Lung (tissue), 12 donors: ENCODE results near the gene BMP2. TPM values are rescaled to one million over a fixed set of nuclear protein-coding genes. Genes with fewer than 3 reads are reported as not detected.

Experiments
- ATAC-seq: fragments of 200-7000 bp; cut with Tn5 transposase; one replicate; pipeline ENCODE4 v1.9.1; 2020; ENCODE audit warnings: moderate number of reproducible peaks; ENCODE audit not compliant: insufficient read depth, low FRiP score
- DNase-seq, 3 donors: peaks; one replicate each; pipeline ENCODE4 v3.0.0-alpha.2; 2013 to 2017
- H3K27ac ChIP-seq, 2 donors: one replicate each; pipeline ENCODE4 v1.5.1; 2013; ENCODE audit warnings: mild to moderate bottlenecking in 2 of 2, moderate library complexity in 2 of 2, control low read depth in 1 of 2, inconsistent platforms in 1 of 2, low read depth in 1 of 2, low read length in 1 of 2
- H3K27me3 ChIP-seq, 3 donors: one replicate each; pipeline ENCODE4 v1.5.1; 2013; ENCODE audit warnings: low read length in 2 of 3; ENCODE audit not compliant: control insufficient read depth in 3 of 3, insufficient read depth in 3 of 3
- H3K36me3 ChIP-seq, 4 donors: one replicate each; pipeline ENCODE4 v1.5.1; 2013; ENCODE audit warnings: low read length in 4 of 4, mild to moderate bottlenecking in 1 of 4, moderate library complexity in 1 of 4; ENCODE audit not compliant: control insufficient read depth in 4 of 4, insufficient read depth in 4 of 4
- H3K4me1 ChIP-seq, 5 donors: one replicate each; pipeline ENCODE4 v1.5.1; 2013; ENCODE audit warnings: low read length in 5 of 5, mild to moderate bottlenecking in 2 of 5, moderate library complexity in 1 of 5; ENCODE audit not compliant: control insufficient read depth in 5 of 5, insufficient read depth in 5 of 5
- H3K4me3 ChIP-seq: one replicate; pipeline ENCODE4 v1.5.1; 2013; ENCODE audit warnings: mild to moderate bottlenecking, control low read depth, moderate library complexity
- H3K9ac ChIP-seq, 2 donors: one replicate each; pipeline ENCODE4 v1.5.1; 2013; ENCODE audit warnings: low read length in 2 of 2, control low read depth in 1 of 2; ENCODE audit not compliant: insufficient read depth in 1 of 2
- H3K9me3 ChIP-seq, 4 donors: one replicate each; pipeline ENCODE4 v1.5.1; 2013; ENCODE audit warnings: low read length in 3 of 4, mild to moderate bottlenecking in 1 of 4, moderate library complexity in 1 of 4; ENCODE audit not compliant: control insufficient read depth in 4 of 4, insufficient read depth in 3 of 4
- WGBS, 2 donors: extraction: QIAGEN DNeasy Blood & Tissue Kit; methylation state at CpG; one replicate each; pipeline ENCODE4 v1.1.7; 2013; 5-methylcytosine and 5-hydroxymethylcytosine counted together
- polyA plus RNA-seq, 2 donors: library from polyadenylated mRNA; stranded (reverse); fragments of 200-250 nt; gene quantifications; one replicate each; pipeline ENCODE4 v1.2.1, GENCODE V29; 2013
- total RNA-seq, 2 donors: library from RNA; depleted of rRNA in 1 of 2; stranded (reverse); fragments of >200 nt in 1 of 2; gene quantifications; one replicate each; pipeline ENCODE4 v1.2.1, GENCODE V29; 2014 to 2021
- TF ChIP-seq, protein P1 (sequence below): IDR thresholded peaks from 2 replicates; pipeline ENCODE4 v1.5.1; 2012; ENCODE audit warnings: mild to moderate bottlenecking; ENCODE audit errors: control extremely low read depth, extremely low read depth
- donor health status: control.
- donor health status: control.
- donor health status: Bipolar disorder and iron deficiency.
- donor health status: healthy.
- donor health status: DM: yes; HTN: yes; CAD: no.

Gene BMP2
- total and polyA plus RNA-seq, 4 donors = 11.4 to 29.4 (median 21.3) TPM

- ATAC-seq = no peak
- 86 to 91% methylated on average over 1 of the region's 1 CpG for WGBS, 2 donors
- TF ChIP-seq, protein P1, sequence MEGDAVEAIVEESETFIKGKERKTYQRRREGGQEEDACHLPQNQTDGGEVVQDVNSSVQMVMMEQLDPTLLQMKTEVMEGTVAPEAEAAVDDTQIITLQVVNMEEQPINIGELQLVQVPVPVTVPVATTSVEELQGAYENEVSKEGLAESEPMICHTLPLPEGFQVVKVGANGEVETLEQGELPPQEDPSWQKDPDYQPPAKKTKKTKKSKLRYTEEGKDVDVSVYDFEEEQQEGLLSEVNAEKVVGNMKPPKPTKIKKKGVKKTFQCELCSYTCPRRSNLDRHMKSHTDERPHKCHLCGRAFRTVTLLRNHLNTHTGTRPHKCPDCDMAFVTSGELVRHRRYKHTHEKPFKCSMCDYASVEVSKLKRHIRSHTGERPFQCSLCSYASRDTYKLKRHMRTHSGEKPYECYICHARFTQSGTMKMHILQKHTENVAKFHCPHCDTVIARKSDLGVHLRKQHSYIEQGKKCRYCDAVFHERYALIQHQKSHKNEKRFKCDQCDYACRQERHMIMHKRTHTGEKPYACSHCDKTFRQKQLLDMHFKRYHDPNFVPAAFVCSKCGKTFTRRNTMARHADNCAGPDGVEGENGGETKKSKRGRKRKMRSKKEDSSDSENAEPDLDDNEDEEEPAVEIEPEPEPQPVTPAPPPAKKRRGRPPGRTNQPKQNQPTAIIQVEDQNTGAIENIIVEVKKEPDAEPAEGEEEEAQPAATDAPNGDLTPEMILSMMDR = no peak
- Histone ChIP-seq H3K9ac (no peak overlapping the region), H3K36me3 (no peaks in the 10 kb centered on the region), H3K9me3 (peaks cover 0 to 5% (median under 1%) of the 10 kb centered on the region in 4 donors), H3K27ac (no peak overlapping the region), H3K27me3 (no peaks in the 10 kb centered on the region), H3K4me3 (no peak overlapping the region), H3K4me1 (peaks cover 0 to 31% (median 14%) of the 10 kb centered on the region in 5 donors)
- no peak for DNase-seq
These were observed 33.5 kb upstream of the BMP2 start for GRCh38 chr20:6733965-6734364.

GRCh38 chr20:6735942-6736845, 31.3 kb upstream of the BMP2 start:
- WGBS, 2 donors = 62 to 73% methylated on average over 8 of the region's 8 CpGs
- no peak for ATAC-seq

DNA sequence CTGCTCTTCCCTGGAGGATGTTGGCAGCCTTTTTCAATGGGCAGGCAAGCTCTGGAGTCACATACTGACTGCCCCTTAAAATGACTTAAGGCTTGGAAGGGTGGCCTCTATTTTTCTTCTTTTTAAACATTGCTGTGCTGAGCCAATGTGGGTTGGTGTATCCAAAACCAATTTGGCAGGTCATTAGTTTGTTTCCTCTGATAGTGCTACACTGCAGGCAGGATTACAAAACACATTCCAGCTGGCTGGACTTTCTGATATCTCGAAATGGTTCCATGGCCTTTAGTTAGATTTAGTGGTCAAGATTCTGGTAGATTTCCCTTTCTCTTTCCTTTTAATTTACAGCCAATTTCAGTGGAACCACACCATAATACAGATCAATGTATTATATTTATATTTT, 28.1 kb upstream of the BMP2 start:
- WGBS, 2 donors = 62 to 80% methylated on average over 1 of the region's 1 CpG
- TF ChIP-seq, protein P1 = no peak
- no peak overlapping the region for H3K27ac ChIP-seq
- no peak overlapping the region for H3K9ac ChIP-seq
- no peak overlapping the region for H3K4me3 ChIP-seq
- DNase-seq = peak in 2 of 3 donors; percentile 58 to 63
- H3K9me3 ChIP-seq = peaks cover 0 to 5% (median 2%) of the 10 kb centered on the region in 4 donors
- H3K4me1 ChIP-seq = peaks cover 0 to 30% (median 10%) of the 10 kb centered on the region in 5 donors
- no peaks in the 10 kb centered on the region for H3K27me3 ChIP-seq
- ATAC-seq = no peak
- no peaks in the 10 kb centered on the region for H3K36me3 ChIP-seq

More at GRCh38 chr20:6735942-6736845, 31.3 kb upstream of the BMP2 start:
- TF ChIP-seq, protein P1 = no peak
- Histone ChIP-seq H3K4me1 (peaks cover 0 to 36% (median 14%) of the 10 kb centered on the region in 5 donors), H3K36me3 (no peaks in the 10 kb centered on the region), H3K27me3 (no peaks in the 10 kb centered on the region), H3K9me3 (peaks cover 0 to 5% (median under 1%) of the 10 kb centered on the region in 4 donors), H3K27ac (peak overlapping the region in 1 of 2 donors; percentile 61), H3K4me3 (no peak overlapping the region), H3K9ac (no peak overlapping the region)
- peak; percentile 35 to 79 (median 66) for DNase-seq
